A673 (cell line): Measurements from ENCODE around the gene TERT.

ENCODE experiments used
- EZH2 ChIP-seq: fragments of 200-600 bp; sonication (generic); IDR thresholded peaks from 2 replicates; pipeline ENCODE4 v1.6.1; 2017; ENCODE audit warnings: borderline replicate concordance, low read depth, mild to moderate bottlenecking, mixed read lengths, antibody characterized with exemption, low read length; ENCODE audit not compliant: poor library complexity, severe bottlenecking
- TF ChIP-seq, protein P1 (sequence below): fragments of 300-800, 200-600 bp; sonication (generic); conservative IDR thresholded peaks from 2 replicates; pipeline ENCODE4 v1.5.1; 2017; ENCODE audit warnings: low read depth, mild to moderate bottlenecking, antibody characterized with exemption, low read length, moderate library complexity, mixed read lengths

DNA sequence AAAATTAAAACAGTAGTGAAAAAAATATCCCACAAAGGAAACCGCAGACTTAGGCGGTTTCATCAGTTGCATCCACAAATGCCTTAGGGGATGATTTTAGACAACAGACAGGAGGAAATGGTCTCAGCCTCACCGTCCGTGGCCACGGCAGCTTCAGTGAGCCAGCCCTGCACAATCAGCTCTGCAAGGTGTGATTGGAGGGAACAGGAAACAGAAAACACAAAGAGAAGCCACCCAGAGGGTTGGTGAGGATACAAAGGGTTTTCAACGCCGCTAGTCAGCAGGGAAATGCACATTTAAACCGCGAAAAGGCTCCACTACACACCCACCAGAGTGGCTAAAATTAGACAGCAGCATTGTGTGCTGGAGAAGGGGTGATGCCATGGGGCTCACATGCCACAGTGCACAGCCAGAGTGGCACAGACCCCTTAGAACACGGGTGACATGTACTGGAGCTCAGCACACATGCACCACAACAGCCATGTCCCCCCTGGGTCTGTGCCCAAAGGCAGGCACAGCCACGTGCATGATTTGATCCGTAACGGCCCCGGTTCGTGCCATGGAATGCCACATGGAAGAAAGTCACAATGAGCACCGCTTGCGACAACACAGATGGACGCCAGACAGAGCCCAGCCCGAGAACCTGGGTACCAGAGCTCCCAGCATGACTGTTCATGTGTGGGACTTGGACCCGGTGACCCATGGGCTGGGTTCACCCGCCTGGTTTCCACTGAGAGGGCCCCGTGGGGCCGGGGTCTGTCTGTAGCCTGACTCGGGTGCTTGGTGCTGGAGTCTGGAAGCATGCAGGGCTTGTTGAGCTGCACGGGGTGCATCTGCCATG is 18.3 kb upstream of the TERT start:
- TF ChIP-seq, protein P1, sequence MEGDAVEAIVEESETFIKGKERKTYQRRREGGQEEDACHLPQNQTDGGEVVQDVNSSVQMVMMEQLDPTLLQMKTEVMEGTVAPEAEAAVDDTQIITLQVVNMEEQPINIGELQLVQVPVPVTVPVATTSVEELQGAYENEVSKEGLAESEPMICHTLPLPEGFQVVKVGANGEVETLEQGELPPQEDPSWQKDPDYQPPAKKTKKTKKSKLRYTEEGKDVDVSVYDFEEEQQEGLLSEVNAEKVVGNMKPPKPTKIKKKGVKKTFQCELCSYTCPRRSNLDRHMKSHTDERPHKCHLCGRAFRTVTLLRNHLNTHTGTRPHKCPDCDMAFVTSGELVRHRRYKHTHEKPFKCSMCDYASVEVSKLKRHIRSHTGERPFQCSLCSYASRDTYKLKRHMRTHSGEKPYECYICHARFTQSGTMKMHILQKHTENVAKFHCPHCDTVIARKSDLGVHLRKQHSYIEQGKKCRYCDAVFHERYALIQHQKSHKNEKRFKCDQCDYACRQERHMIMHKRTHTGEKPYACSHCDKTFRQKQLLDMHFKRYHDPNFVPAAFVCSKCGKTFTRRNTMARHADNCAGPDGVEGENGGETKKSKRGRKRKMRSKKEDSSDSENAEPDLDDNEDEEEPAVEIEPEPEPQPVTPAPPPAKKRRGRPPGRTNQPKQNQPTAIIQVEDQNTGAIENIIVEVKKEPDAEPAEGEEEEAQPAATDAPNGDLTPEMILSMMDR, result no peak
- no peak for TF ChIP-seq EZH2
